ENCODE measurements around the gene UBE3B.

UBE3B gene

GRCh38 chr12:109578330-109578927 is 101.0 kb downstream of the UBE3B start:
- DNase-seq = no peak

- no peak for DNase-seq
Measured at GRCh38 chr12:109579639-109580038, 102.2 kb downstream of the UBE3B start.

- no peak for DNase-seq
Measured at GRCh38 chr12:109580272-109580671, 102.8 kb downstream of the UBE3B start.

GRCh38 chr12:109580684-109581333 is 103.4 kb downstream of the UBE3B start:
- DNase-seq = no peak

- no peak for DNase-seq
Measured at GRCh38 chr12:109581334-109581691, 103.9 kb downstream of the UBE3B start.

- no peak for DNase-seq
Measured at GRCh38 chr12:109581856-109582255, 104.4 kb downstream of the UBE3B start.

- no peak for DNase-seq
Measured at GRCh38 chr12:109582636-109583035, 105.2 kb downstream of the UBE3B start.

GRCh38 chr12:109583733-109584132 is 106.3 kb downstream of the UBE3B start:
- no peak for DNase-seq

Measured in stimulated activated CD4-positive, alpha-beta T cell treated with anti-CD3 and anti-CD28 coated beads, Interleukin-4, amount 100 ng/mL, for 1 hour (primary cell).